BJ (cell line): ENCODE data around the gene SLC25A23. TPM values are rescaled to one million over a fixed set of nuclear protein-coding genes. Genes with fewer than 3 reads are reported as not detected.

ENCODE experiments used
- CTCF ChIA-PET: fragments of 350-600 bp; formaldehyde crosslinking; extraction: SDS; loops from one replicate; lab custom pipeline; 2021; ENCODE audit warnings: antibody characterized with exemption, inconsistent platforms; lab: Yijun Ruan, JAX
- POLR2A ChIA-PET: fragments of 300-600 bp; sonication (Branson Sonifier 250); formaldehyde crosslinking; extraction: SDS; loops from one replicate; lab custom pipeline; 2021; ENCODE audit warnings: antibody characterized with exemption; lab: Charles Lee
- DNase-seq: peaks from one replicate; pipeline ENCODE4 v3.0.0-alpha.2; 2011; ENCODE audit warnings: low read depth
- H3K27me3 ChIP-seq: 2 replicates; pipeline ENCODE4 v1.6.0; 2011; ENCODE audit warnings: low read length; ENCODE audit not compliant: control insufficient read depth, insufficient read depth
- H3K36me3 ChIP-seq: 2 replicates; pipeline ENCODE4 v1.5.1; 2011; ENCODE audit warnings: low read length; ENCODE audit not compliant: control insufficient read depth, insufficient read depth
- H3K4me3 ChIP-seq: 2 replicates; pipeline ENCODE4 v1.5.1; 2011; ENCODE audit warnings: low read depth, mild to moderate bottlenecking, control low read depth, low read length
- CTCF ChIP-seq: IDR thresholded peaks from 2 replicates; pipeline ENCODE4 v1.5.1; 2011; ENCODE audit warnings: low read depth, mild to moderate bottlenecking, control low read depth, inconsistent platforms, low read length, moderate library complexity; ENCODE audit not compliant: insufficient read depth
- polyA plus RNA-seq: library from polyadenylated mRNA; depleted of rRNA; stranded (reverse); fragments of >200 nt; gene quantifications from 2 replicates; pipeline ENCODE4 v1.2.3, GENCODE V29; 2011

SLC25A23 gene
- polyA plus RNA-seq, 1 experiment: 7.4 TPM

- Histone ChIP-seq H3K4me3 (no peak overlapping the region), H3K36me3 (no peaks in the 10 kb centered on the region), H3K27me3 (peaks cover 6% of the 10 kb centered on the region)
- no peak for TF ChIP-seq CTCF
- CTCF ChIA-PET: no interaction called here
- DNase-seq: no peak
- POLR2A ChIA-PET: no interaction called here
Measured at GRCh38 chr19:6500837-6501739, 41.5 kb upstream of the SLC25A23 start.

- POLR2A ChIA-PET: no interaction called here
Measured at GRCh38 chr19:6499052-6499790, 39.6 kb upstream of the SLC25A23 start.

GRCh38 chr19:6498294-6499036 lies 38.9 kb upstream of the SLC25A23 start:
- no peak for TF ChIP-seq CTCF
- H3K4me3 ChIP-seq: no peak overlapping the region
- ChIA-PET CTCF (interaction anchor here (0.9 to 2.0 kb wide), 2 partner anchors 18 to 372 kb away, joined by 3 to 9 read pairs; no protein-coding TSS in a partner anchor), POLR2A (no interaction called here)
- H3K36me3 ChIP-seq: no peaks in the 10 kb centered on the region
- peaks cover 6% of the 10 kb centered on the region for H3K27me3 ChIP-seq
- DNase-seq: no peak

More at GRCh38 chr19:6499052-6499790, 39.6 kb upstream of the SLC25A23 start:
- Histone ChIP-seq H3K4me3 (no peak overlapping the region), H3K27me3 (peaks cover 6% of the 10 kb centered on the region), H3K36me3 (no peaks in the 10 kb centered on the region)
- no peak for TF ChIP-seq CTCF
- CTCF ChIA-PET: interaction anchor here (0.6 to 2.0 kb wide), 5 partner anchors 17 to 373 kb away, joined by 3 to 9 read pairs (median 4); no protein-coding TSS in a partner anchor
- DNase-seq: no peak

- no peak for TF ChIP-seq CTCF
- ChIA-PET CTCF (no interaction called here), POLR2A (no interaction called here)
- Histone ChIP-seq H3K27me3 (no peaks in the 10 kb centered on the region; the same call in 1 of the 2 replicates), H3K4me3 (no peak overlapping the region), H3K36me3 (no peaks in the 10 kb centered on the region)
- no peak for DNase-seq
Measured at GRCh38 chr19:6495947-6496346, 36.4 kb upstream of the SLC25A23 start.
